HG02884 (cell line): Measurements from ENCODE around the gene OR10A6.

Experiments used
- ATAC-seq: cut with Tn5 transposase; IDR thresholded peaks from one replicate; pipeline ENCODE4 v1.9.1; 2021; ENCODE audit warnings: mild to moderate bottlenecking, moderate library complexity; ENCODE audit not compliant: unreplicated experiment

The OR10A6 gene, protein sequence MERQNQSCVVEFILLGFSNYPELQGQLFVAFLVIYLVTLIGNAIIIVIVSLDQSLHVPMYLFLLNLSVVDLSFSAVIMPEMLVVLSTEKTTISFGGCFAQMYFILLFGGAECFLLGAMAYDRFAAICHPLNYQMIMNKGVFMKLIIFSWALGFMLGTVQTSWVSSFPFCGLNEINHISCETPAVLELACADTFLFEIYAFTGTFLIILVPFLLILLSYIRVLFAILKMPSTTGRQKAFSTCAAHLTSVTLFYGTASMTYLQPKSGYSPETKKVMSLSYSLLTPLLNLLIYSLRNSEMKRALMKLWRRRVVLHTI

GRCh38 chr11:7931168-7931567 lies at the start of gene OR10A6:
TSS of gene OR10A6 (minus strand) at chr11:7931268. CDS start at chr11:7928662, 2,606 bp downstream.
- ATAC-seq: no peak

GRCh38 chr11:7977232-7977917 lies 46.3 kb upstream of the OR10A6 start:
- ATAC-seq: no peak

DNA sequence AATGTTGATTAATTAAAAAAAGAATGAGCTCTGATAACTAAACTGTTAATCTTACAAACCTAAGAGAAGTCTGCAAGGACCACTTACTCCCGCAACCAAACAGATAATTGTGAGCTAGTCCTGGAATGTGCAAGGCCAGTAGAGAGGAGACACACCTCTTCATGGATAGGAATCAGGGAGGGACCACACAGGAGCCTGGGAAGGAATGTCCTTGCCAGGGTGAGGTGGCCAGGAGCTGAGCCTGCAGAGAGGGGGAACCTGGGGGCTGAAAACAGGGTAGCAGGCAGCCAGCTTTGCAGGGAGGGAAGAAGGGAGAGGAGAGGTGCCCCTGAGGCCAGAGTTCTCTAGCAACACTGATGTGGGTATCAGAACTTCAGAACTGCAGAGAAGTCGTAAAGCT lies 43.6 kb upstream of the OR10A6 start:
- ATAC-seq: no peak

GRCh38 chr11:7973011-7973410 lies 41.9 kb upstream of the OR10A6 start:
- ATAC-seq: no peak

DNA sequence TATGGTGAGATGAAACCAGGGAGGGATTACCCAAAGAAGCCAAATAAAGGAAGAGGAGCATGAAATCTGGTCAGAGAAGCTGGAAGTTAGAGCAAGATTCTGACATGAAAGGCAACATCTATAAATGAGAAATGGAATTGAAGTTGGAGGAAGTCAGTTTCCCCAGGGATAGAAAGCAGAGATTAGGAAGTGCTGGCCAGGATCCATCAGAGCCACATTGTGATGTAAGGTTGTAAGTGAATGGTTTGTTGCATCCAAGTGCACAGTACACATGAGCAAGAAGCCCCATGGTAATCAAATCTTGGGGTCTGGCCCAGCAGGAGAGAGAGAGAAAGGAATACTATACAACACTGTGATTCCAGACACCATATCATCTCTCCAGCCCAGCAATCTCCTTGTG lies 40.8 kb upstream of the OR10A6 start:
- no peak for ATAC-seq

- no peak for ATAC-seq
These were observed 38.9 kb upstream of the OR10A6 start for GRCh38 chr11:7969756-7970646.

GRCh38 chr11:7968686-7969085 lies 37.6 kb upstream of the OR10A6 start:
- no peak for ATAC-seq

DNA sequence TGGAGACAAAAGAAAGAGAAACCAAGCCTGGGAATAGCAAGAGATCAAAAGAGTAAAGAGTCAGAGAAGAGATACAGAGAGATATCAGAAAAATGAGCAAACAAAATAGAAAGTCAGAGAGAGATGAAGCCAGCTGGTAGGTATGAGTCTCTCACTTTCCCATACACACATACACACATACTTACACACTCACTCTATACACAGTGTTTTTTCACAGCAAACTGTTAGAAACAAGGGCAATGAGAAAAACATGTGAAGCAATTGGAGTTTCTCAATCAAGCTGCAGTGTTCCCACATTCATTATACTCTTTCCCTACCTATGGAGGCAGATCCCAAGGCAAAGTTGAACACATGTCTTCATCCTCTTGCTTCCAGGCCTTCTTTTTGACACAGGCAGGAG lies 36.8 kb upstream of the OR10A6 start:
- no peak for ATAC-seq

DNA sequence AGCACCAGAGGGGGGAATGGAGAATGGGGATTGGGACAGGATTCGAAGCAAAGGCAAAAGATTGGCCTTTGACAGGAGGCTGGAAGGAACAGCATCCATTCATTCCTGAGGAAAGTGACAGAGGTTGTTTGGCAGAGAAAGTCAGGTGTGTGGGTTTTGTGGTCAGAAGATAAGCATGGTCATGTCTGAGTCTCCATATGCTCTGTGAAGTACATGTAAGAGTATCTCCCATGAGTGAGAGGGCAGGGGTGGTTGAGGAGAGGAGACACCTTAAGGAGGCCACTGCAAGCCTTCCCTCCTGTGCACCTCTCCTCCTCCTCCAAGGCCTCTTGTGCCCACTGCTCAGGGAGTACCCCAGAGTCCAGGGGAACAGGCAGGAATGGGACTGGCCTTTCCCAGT lies 36.0 kb upstream of the OR10A6 start:
- no peak for ATAC-seq

DNA sequence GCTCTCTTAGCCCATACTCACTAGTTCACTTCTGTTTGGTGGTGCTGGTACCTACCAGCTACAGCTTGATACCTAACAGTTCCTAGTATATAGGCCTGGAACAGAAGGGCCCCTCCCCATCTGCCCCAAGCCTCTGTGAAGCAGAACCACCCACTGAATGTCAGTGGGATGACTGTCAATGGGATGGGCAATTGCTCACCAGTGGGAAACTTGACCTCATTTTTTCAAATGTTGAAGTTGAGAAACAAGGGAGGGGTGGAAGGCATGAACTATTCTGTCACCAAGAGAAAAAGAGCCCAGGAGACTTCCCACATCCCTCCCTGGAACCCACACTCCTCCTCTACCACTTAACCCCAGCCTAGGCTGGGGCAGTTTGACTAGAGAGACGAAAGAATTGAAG lies 34.3 kb upstream of the OR10A6 start, which contains the start of gene NLRP10:
Gene NLRP10, minus strand, starts transcription at position 62 of the 400 bp plus-strand sequence. CDS start 1,952 bp downstream, outside the sequence.
- no peak for ATAC-seq

- ATAC-seq: no peak
These were observed 33.8 kb upstream of the OR10A6 start for GRCh38 chr11:7964873-7965272.

GRCh38 chr11:7964261-7964660 lies 33.2 kb upstream of the OR10A6 start:
- no peak for ATAC-seq

- ATAC-seq: no peak
These were observed 24.1 kb upstream of the OR10A6 start for GRCh38 chr11:7955191-7955590.

DNA sequence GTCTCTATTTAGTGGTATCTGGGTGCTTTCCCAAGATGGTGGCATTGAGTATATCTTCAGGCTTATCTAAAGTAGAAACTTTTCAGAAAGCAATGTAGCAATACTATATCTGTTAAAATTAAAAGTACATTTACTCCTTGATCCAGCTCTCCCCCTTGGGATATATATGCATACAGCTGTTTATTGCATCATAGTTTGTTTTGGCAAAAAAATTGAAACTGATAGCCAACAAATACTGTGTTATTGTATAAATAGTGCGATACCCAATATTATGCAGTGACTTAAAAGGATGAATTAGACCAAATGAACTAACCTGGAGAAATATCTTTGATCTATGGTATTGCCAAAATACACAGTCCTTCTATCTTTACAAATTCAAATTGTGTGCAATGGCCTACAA lies 18.9 kb upstream of the OR10A6 start:
- no peak for ATAC-seq

DNA sequence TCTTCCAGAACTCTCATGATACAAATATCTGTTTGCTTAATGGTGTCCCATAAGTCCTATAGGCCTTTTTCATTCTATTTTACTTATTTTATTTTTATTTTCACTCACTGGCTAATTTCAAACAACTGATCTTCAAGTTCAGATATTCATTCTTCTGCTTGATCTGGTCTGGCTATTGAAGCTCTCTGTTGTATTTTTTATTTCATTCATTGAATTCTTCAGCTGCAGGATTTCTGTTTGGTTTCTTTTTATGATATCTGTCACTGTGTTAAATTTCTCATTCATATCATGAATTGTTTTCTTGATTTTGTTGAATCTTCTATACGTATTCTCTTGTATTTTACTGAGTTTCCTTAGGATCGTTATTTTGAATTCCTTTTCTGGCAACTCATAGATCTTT lies 13.1 kb upstream of the OR10A6 start:
- ATAC-seq: no peak

- no peak for ATAC-seq
These were observed 10.5 kb upstream of the OR10A6 start, which contains the start of gene OR10A3 for GRCh38 chr11:7941608-7942007. TSS of gene OR10A3 (minus strand) at chr11:7941708. CDS start at chr11:7939520, 2,188 bp downstream.

DNA sequence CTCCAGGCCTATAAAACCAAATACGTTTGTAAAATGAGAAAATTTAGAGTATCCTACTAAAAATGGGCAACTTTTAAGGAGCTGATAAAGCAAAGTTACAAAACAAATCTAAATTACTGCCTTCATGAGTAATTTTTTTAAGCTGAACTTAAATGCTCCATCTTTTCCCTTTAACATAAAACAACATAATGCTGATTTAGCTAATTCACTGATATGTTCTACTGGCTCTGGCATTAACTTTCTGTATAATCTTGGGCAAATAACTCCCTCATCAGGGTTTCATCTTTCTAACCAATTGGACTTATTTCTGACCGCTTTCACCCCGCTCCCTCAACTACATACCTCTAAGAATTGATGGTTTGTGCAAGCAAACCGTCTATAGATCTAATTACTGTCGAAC lies 10.1 kb upstream of the OR10A6 start:
- no peak for ATAC-seq

DNA sequence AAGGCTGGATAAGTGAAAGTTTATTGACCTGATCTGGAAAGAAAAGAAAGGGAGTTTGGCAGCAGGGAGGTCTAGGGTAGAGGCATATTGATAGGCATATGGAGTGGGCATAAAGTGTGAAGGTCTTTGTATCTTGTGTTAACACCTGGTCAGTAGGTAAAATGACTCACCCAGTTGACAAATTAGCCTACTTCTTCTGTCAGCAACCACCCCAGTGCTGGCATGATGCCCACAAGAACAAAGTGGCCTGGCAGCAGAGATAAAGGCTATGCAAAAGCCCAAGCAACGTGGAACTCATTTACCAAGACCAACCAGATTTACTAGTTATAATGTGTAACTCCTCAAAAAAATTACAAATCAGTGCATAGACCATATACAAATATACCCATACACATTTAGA lies 5.5 kb upstream of the OR10A6 start:
- ATAC-seq: no peak

- ATAC-seq: no peak
These were observed 3.4 kb downstream of the OR10A6 start for GRCh38 chr11:7927635-7928034.

GRCh38 chr11:7924536-7924935 lies 6.5 kb downstream of the OR10A6 start:
- no peak for ATAC-seq

GRCh38 chr11:7918141-7918540 lies 12.9 kb downstream of the OR10A6 start:
- ATAC-seq: no peak
